IPS-20b (cell line): ENCODE data around the gene PROKR1.
"Not testable (repeated sequence)": the region's sequence is repeated elsewhere in the genome, so short reads cannot be mapped to it uniquely, and the experiment has no call there.

ENCODE experiments used
- H3K27ac ChIP-seq: one replicate; pipeline ENCODE4 v1.5.1; 2013; ENCODE audit warnings: low read length
- H3K27me3 ChIP-seq: 2 replicates; pipeline ENCODE4 v1.6.1; 2013; ENCODE audit warnings: mild to moderate bottlenecking, low read length, inconsistent platforms; ENCODE audit not compliant: insufficient read depth
- H3K36me3 ChIP-seq: 2 replicates; pipeline ENCODE4 v1.6.1; 2013; ENCODE audit warnings: low read depth, mild to moderate bottlenecking, inconsistent platforms, low read length, moderate library complexity; ENCODE audit not compliant: insufficient read depth
- H3K4me1 ChIP-seq: 2 replicates; pipeline ENCODE4 v1.6.1; 2013; ENCODE audit warnings: mild to moderate bottlenecking, control low read depth, inconsistent platforms, low read length, moderate library complexity; ENCODE audit not compliant: insufficient read depth
- H3K4me3 ChIP-seq: 2 replicates; pipeline ENCODE4 v1.5.1; 2013; ENCODE audit warnings: mild to moderate bottlenecking, low read length, inconsistent platforms
- H3K9ac ChIP-seq: 2 replicates; pipeline ENCODE4 v1.6.1; 2013; ENCODE audit warnings: low read depth, mild to moderate bottlenecking, inconsistent platforms, low read length, moderate library complexity
- H3K9me3 ChIP-seq: 2 replicates; pipeline ENCODE4 v1.6.1; 2013; ENCODE audit warnings: mild to moderate bottlenecking, low read depth, low read length, inconsistent platforms; ENCODE audit not compliant: insufficient read depth

PROKR1 gene

DNA sequence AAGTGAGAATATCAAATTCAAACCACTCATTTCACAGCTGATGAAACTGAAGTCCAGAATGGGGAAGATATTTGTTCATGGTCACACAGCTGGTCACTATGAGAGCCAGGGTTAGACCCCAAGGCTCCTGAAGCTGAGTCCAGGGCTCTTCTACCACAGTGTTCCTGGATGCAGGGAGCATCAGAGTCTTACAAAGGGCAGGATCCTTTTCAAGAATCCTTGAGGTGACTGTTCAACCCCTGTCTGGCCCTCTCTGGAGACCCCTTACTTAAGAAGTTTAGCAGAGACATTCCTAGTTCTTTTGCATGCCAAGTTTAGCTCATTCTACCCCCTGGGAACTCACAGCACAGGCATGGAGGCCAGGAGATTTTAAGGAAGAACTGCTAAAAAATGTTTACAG lies 15.7 kb downstream of the PROKR1 start:
- Histone ChIP-seq H3K9me3 (no peaks in the 10 kb centered on the region), H3K4me3 (no peak overlapping the region), H3K27ac (no peak overlapping the region), H3K9ac (no peak overlapping the region), H3K36me3 (no peaks in the 10 kb centered on the region), H3K4me1 (no peaks in the 10 kb centered on the region), H3K27me3 (no peaks in the 10 kb centered on the region)

DNA sequence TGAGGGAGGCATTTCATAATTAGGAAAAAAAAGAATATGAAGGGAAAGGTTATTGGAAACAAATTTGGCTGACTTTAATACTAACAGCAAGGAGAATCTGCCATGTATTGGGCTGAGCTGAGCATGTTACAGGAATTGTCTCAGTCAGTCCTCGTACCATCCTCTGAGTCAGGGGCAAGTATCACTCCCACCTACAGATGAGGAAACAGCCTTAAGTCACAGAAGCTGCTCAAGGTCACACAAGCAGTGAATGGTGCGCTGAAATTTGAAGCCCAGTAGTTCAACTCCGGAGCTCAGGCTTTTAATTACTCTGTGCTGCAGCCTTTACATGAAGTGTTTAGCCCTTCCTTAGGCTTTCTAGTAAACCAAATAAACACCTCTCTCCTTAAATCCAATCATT lies 17.3 kb downstream of the PROKR1 start:
- Histone ChIP-seq H3K36me3 (no peaks in the 10 kb centered on the region), H3K27ac (no peak overlapping the region), H3K4me1 (no peaks in the 10 kb centered on the region), H3K9ac (no peak overlapping the region), H3K9me3 (no peaks in the 10 kb centered on the region), H3K4me3 (no peak overlapping the region), H3K27me3 (no peaks in the 10 kb centered on the region)

DNA sequence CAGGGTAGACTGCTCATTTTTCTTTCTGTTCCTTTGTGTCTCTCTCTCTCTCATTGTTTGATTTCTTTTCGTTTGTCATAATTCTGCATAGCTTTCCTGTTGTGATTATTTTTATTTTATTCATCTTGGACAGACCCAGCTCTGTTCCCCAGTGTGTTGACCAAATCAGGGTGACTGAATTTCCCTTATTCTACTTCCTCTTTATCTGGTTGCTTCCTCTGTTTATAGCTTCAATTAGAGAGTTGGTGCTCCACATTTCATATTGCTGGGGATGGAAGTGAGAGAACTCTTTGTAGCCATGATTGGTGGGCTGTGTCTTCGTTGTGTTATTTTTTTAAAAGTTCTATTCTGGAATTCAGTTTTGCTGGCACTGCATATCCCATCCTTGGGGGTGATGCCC lies 19.1 kb downstream of the PROKR1 start:
- H3K9me3 ChIP-seq = no peaks in the 10 kb centered on the region
- no peak overlapping the region for H3K4me3 ChIP-seq
- no peak overlapping the region for H3K27ac ChIP-seq
- H3K9ac ChIP-seq = no peak overlapping the region
- H3K27me3 ChIP-seq = no peaks in the 10 kb centered on the region
- H3K4me1 ChIP-seq = no peaks in the 10 kb centered on the region
- H3K36me3 ChIP-seq = no peaks in the 10 kb centered on the region

DNA sequence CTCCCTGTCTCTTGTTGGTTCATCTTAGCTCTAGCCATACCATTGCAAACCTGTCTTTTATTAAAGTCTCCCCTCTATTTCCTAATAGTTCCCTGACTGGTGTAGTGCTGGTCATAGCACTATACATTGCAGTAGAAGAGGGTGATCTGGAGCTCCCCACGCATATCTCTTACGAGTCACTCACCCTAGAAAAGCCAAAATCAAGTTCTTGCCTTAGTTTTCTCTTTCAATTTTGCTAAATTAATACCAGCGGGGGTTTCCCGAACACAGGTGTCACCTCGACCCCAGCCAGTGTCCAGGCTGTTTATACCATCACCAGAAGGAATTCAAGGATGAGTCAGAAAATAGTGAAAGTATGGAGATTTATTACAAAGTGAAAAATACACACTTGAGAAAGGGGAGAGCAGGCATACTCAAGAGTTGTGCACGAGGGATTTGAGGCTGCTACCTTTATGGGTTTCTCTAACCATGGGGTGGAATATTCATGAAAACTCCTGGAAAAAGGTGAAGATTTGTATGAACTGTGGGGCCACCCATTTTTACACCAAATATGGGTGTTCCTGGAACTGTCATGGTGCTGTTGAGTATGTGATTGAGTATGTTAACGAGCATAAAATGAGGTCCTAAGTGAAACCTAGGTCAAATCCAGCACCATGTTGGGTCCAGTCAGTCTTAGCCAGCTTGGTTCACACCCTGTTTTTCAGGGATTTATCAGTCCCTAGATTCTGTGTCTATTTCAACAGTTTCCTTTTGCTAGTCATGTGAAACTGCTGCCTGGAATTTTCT lies 20.2 kb downstream of the PROKR1 start:
- H3K4me3 ChIP-seq = no peak overlapping the region
- H3K36me3 ChIP-seq = no peaks in the 10 kb centered on the region
- H3K9me3 ChIP-seq = no peaks in the 10 kb centered on the region
- no peak overlapping the region for H3K27ac ChIP-seq
- H3K9ac ChIP-seq = no peak overlapping the region
- H3K27me3 ChIP-seq = no peaks in the 10 kb centered on the region
- no peaks in the 10 kb centered on the region for H3K4me1 ChIP-seq

GRCh38 chr2:68667371-68667770 lies 24.0 kb downstream of the PROKR1 start:
- H3K4me1 ChIP-seq = peaks cover 6% of the 10 kb centered on the region; the same call in 1 of the 2 replicates
- no peak overlapping the region for H3K4me3 ChIP-seq
- H3K27me3 ChIP-seq = no peaks in the 10 kb centered on the region
- no peak overlapping the region for H3K9ac ChIP-seq
- H3K27ac ChIP-seq = no peak overlapping the region
- no peaks in the 10 kb centered on the region for H3K9me3 ChIP-seq
- no peaks in the 10 kb centered on the region for H3K36me3 ChIP-seq

DNA sequence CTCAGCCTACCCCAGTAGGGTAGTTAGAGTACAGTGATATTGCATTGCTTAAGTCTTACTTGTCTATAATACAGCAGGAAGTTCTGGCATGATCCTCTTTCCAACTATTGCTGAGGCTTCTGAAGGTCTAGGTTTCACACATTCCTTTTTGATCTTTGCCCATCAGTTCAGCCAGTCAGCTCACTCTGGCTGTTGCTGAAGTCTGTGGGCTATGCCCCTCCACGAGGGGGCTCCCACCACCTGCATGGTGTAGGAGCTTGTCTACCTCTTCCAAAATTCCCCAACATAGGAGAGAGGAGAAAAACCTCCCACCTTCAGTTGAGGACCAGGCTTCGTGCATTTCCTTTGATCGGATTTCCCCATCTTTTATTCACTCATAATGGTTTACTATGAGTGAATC lies 26.3 kb downstream of the PROKR1 start:
- Histone ChIP-seq H3K9me3 (peaks cover 2% of the 10 kb centered on the region), H3K36me3 (no peaks in the 10 kb centered on the region), H3K27me3 (no peaks in the 10 kb centered on the region), H3K4me3 (no peak overlapping the region), H3K4me1 (peaks cover 6% of the 10 kb centered on the region; the same call in 1 of the 2 replicates), H3K27ac (no peak overlapping the region), H3K9ac (no peak overlapping the region)

DNA sequence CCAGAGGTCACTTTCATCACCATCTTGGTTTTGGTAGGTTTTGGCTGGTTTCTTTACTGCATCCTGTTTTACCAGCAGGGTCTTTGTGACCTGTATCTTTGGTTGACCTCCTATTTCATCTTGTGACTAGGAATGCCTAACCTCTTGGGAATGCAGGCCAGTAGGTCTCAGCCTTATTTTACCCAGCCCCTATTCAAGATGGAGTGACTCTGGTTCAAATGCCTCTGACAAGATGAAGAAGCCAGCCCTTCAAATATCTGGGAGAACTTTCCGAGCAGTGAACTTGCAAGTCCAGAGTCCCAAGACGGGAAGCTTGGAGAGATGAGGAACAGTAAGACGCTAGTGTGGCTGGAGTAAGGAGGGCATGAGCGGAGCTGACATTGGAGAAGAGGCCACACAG lies 28.6 kb downstream of the PROKR1 start:
- no peak overlapping the region for H3K9ac ChIP-seq
- peaks cover 14% of the 10 kb centered on the region for H3K9me3 ChIP-seq
- peaks cover 6% of the 10 kb centered on the region; the same call in 1 of the 2 replicates for H3K4me1 ChIP-seq
- no peaks in the 10 kb centered on the region for H3K36me3 ChIP-seq
- no peaks in the 10 kb centered on the region for H3K27me3 ChIP-seq
- no peak overlapping the region for H3K4me3 ChIP-seq
- no peak overlapping the region for H3K27ac ChIP-seq

- Histone ChIP-seq H3K9ac (no peak overlapping the region), H3K9me3 (peaks cover 14% of the 10 kb centered on the region), H3K36me3 (no peaks in the 10 kb centered on the region), H3K27ac (no peak overlapping the region), H3K4me3 (no peak overlapping the region), H3K4me1 (peaks cover 6% of the 10 kb centered on the region; the same call in 1 of the 2 replicates), H3K27me3 (no peaks in the 10 kb centered on the region)
These were observed 30.3 kb downstream of the PROKR1 start for GRCh38 chr2:68673631-68674030.

DNA sequence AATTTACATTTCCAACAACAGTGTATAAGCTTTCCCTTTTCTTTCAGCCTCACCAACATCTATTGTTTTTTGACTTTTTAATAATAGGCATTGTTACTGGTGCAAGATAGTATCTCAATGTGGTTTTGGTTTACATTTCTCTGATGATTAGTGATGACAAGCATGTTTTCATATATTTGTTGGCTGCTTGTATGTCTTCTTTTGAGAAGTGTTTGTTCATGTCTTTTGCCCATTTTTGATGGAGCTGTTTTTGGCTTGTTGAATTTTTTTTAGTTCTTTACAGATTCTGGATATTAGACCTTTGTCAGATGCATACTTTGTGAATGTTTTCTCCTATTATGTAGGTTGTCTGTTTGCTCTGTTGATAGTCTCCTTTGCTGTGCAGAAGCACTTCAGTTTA lies 32.1 kb downstream of the PROKR1 start:
- Histone ChIP-seq H3K36me3 (no peaks in the 10 kb centered on the region), H3K27ac (no peak overlapping the region), H3K9me3 (peaks cover 14% of the 10 kb centered on the region), H3K4me1 (peaks cover 5% of the 10 kb centered on the region; the same call in 1 of the 2 replicates), H3K27me3 (no peaks in the 10 kb centered on the region), H3K9ac (no peak overlapping the region), H3K4me3 (no peak overlapping the region)

GRCh38 chr2:68677837-68678236 lies 34.5 kb downstream of the PROKR1 start:
- not testable (repeated sequence) for H3K36me3 ChIP-seq, H3K4me1 ChIP-seq, H3K9ac ChIP-seq, H3K4me3 ChIP-seq, H3K27ac ChIP-seq, H3K27me3 ChIP-seq
- H3K9me3 ChIP-seq = peaks cover 18% of the 10 kb centered on the region

GRCh38 chr2:68679166-68679916 lies 36.0 kb downstream of the PROKR1 start:
- H3K27me3 ChIP-seq, H3K9ac ChIP-seq, H3K4me3 ChIP-seq, H3K27ac ChIP-seq, H3K4me1 ChIP-seq, H3K36me3 ChIP-seq: not testable (repeated sequence)
- peaks cover 16% of the 10 kb centered on the region for H3K9me3 ChIP-seq

GRCh38 chr2:68679917-68680267 lies 36.5 kb downstream of the PROKR1 start:
- H3K9me3 ChIP-seq = peaks cover 14% of the 10 kb centered on the region
- H3K4me3 ChIP-seq, H3K27ac ChIP-seq, H3K4me1 ChIP-seq, H3K36me3 ChIP-seq, H3K27me3 ChIP-seq, H3K9ac ChIP-seq: not testable (repeated sequence)
